Skeletal muscle satellite cell (primary cell): ENCODE measurements around the gene ANKFN1.

Source experiments
- H3K27me3 ChIP-seq: 2 replicates; pipeline ENCODE4 v1.7.0; 2013; ENCODE audit warnings: low read length; ENCODE audit not compliant: control insufficient read depth, insufficient read depth
- H3K36me3 ChIP-seq: 2 replicates; pipeline ENCODE4 v1.7.0; 2013; ENCODE audit warnings: mild to moderate bottlenecking, control low read depth, low read length; ENCODE audit not compliant: insufficient read depth
- H3K4me1 ChIP-seq: 2 replicates; pipeline ENCODE4 v1.7.0; 2013; ENCODE audit warnings: low read length; ENCODE audit not compliant: control insufficient read depth, insufficient read depth
- H3K4me2 ChIP-seq: 2 replicates; pipeline ENCODE4 v1.7.0; 2013; ENCODE audit warnings: mild to moderate bottlenecking, low read length
- H3K4me3 ChIP-seq: 2 replicates; pipeline ENCODE4 v1.7.0; 2013; ENCODE audit warnings: low read length
- H3K9ac ChIP-seq: 2 replicates; pipeline ENCODE4 v1.7.0; 2013; ENCODE audit warnings: mild to moderate bottlenecking, low read depth, low read length, moderate library complexity
- H3K9me3 ChIP-seq: replicated peaks from 2 replicates; pipeline ENCODE4 v1.7.0; 2013; ENCODE audit warnings: mild to moderate bottlenecking, control low read depth, low read length

Gene ANKFN1

GRCh38 chr17:56292578-56292977 lies 139.3 kb downstream of the ANKFN1 start:
- Histone ChIP-seq H3K4me2 (peak overlapping the region; percentile 69), H3K9ac (peak overlapping the region; percentile 23), H3K27me3 (no peaks in the 10 kb centered on the region), H3K4me3 (peak overlapping the region; percentile 18), H3K36me3 (no peaks in the 10 kb centered on the region), H3K9me3 (no peaks in the 10 kb centered on the region), H3K4me1 (peaks cover 48% of the 10 kb centered on the region)

- no peak overlapping the region for H3K9ac ChIP-seq
- H3K4me3 ChIP-seq: peak overlapping the region; percentile 5
- no peaks in the 10 kb centered on the region for H3K36me3 ChIP-seq
- H3K9me3 ChIP-seq: no peaks in the 10 kb centered on the region
- H3K27me3 ChIP-seq: no peaks in the 10 kb centered on the region
- peak overlapping the region; percentile 43 for H3K4me2 ChIP-seq
- peaks cover 16% of the 10 kb centered on the region for H3K4me1 ChIP-seq
These were observed 143.9 kb downstream of the ANKFN1 start for GRCh38 chr17:56297184-56297583.

GRCh38 chr17:56298846-56299245 lies 145.6 kb downstream of the ANKFN1 start:
- H3K9me3 ChIP-seq: no peaks in the 10 kb centered on the region
- no peak overlapping the region for H3K4me2 ChIP-seq
- H3K4me1 ChIP-seq: peaks cover 9% of the 10 kb centered on the region
- H3K9ac ChIP-seq: no peak overlapping the region
- no peaks in the 10 kb centered on the region for H3K27me3 ChIP-seq
- H3K36me3 ChIP-seq: no peaks in the 10 kb centered on the region
- no peak overlapping the region for H3K4me3 ChIP-seq

- Histone ChIP-seq H3K9me3 (no peaks in the 10 kb centered on the region), H3K36me3 (no peaks in the 10 kb centered on the region), H3K9ac (no peak overlapping the region), H3K4me1 (peaks cover 9% of the 10 kb centered on the region), H3K27me3 (no peaks in the 10 kb centered on the region), H3K4me3 (no peak overlapping the region), H3K4me2 (no peak overlapping the region)
These were observed 146.9 kb downstream of the ANKFN1 start for GRCh38 chr17:56300144-56300543.

GRCh38 chr17:56305007-56305406 lies 151.7 kb downstream of the ANKFN1 start:
- no peaks in the 10 kb centered on the region for H3K4me1 ChIP-seq
- H3K4me2 ChIP-seq: no peak overlapping the region
- no peak overlapping the region for H3K9ac ChIP-seq
- no peaks in the 10 kb centered on the region for H3K9me3 ChIP-seq
- H3K4me3 ChIP-seq: no peak overlapping the region
- no peaks in the 10 kb centered on the region for H3K36me3 ChIP-seq
- no peaks in the 10 kb centered on the region for H3K27me3 ChIP-seq

- Histone ChIP-seq H3K27me3 (no peaks in the 10 kb centered on the region), H3K4me1 (no peaks in the 10 kb centered on the region), H3K9me3 (no peaks in the 10 kb centered on the region), H3K9ac (no peak overlapping the region), H3K4me3 (no peak overlapping the region), H3K4me2 (no peak overlapping the region), H3K36me3 (no peaks in the 10 kb centered on the region)
These were observed 156.6 kb downstream of the ANKFN1 start for GRCh38 chr17:56309897-56310296.

- Histone ChIP-seq H3K4me2 (no peak overlapping the region), H3K36me3 (no peaks in the 10 kb centered on the region), H3K9ac (no peak overlapping the region), H3K4me3 (no peak overlapping the region), H3K4me1 (no peaks in the 10 kb centered on the region), H3K9me3 (no peaks in the 10 kb centered on the region), H3K27me3 (no peaks in the 10 kb centered on the region)
These were observed 157.5 kb downstream of the ANKFN1 start for GRCh38 chr17:56310782-56311181.

GRCh38 chr17:56313201-56313600 lies 159.9 kb downstream of the ANKFN1 start:
- Histone ChIP-seq H3K4me3 (no peak overlapping the region), H3K27me3 (no peaks in the 10 kb centered on the region), H3K9ac (no peak overlapping the region), H3K36me3 (no peaks in the 10 kb centered on the region), H3K4me2 (no peak overlapping the region), H3K9me3 (no peaks in the 10 kb centered on the region), H3K4me1 (peaks cover 8% of the 10 kb centered on the region)

- Histone ChIP-seq H3K36me3 (no peaks in the 10 kb centered on the region), H3K4me1 (peaks cover 8% of the 10 kb centered on the region), H3K9ac (no peak overlapping the region), H3K4me2 (no peak overlapping the region), H3K9me3 (no peaks in the 10 kb centered on the region), H3K4me3 (no peak overlapping the region), H3K27me3 (no peaks in the 10 kb centered on the region)
These were observed 160.8 kb downstream of the ANKFN1 start for GRCh38 chr17:56314026-56314425.

GRCh38 chr17:56314984-56315602 lies 161.8 kb downstream of the ANKFN1 start:
- Histone ChIP-seq H3K4me2 (no peak overlapping the region), H3K9ac (no peak overlapping the region), H3K4me1 (peaks cover 8% of the 10 kb centered on the region), H3K36me3 (no peaks in the 10 kb centered on the region), H3K9me3 (no peaks in the 10 kb centered on the region), H3K4me3 (no peak overlapping the region), H3K27me3 (no peaks in the 10 kb centered on the region)

- Histone ChIP-seq H3K4me3 (no peak overlapping the region), H3K4me1 (peaks cover 8% of the 10 kb centered on the region), H3K4me2 (no peak overlapping the region), H3K36me3 (no peaks in the 10 kb centered on the region), H3K27me3 (no peaks in the 10 kb centered on the region), H3K9ac (no peak overlapping the region), H3K9me3 (no peaks in the 10 kb centered on the region)
These were observed 163.3 kb downstream of the ANKFN1 start for GRCh38 chr17:56316604-56317003.

- Histone ChIP-seq H3K4me1 (peaks cover 8% of the 10 kb centered on the region), H3K9ac (no peak overlapping the region), H3K4me3 (no peak overlapping the region), H3K4me2 (no peak overlapping the region), H3K9me3 (no peaks in the 10 kb centered on the region), H3K36me3 (no peaks in the 10 kb centered on the region), H3K27me3 (no peaks in the 10 kb centered on the region)
These were observed 164.3 kb downstream of the ANKFN1 start for GRCh38 chr17:56317351-56318208.
